IgD-negative memory B cell (primary cell): Measurements from ENCODE around the gene ACACB. TPM values are rescaled to one million over a fixed set of nuclear protein-coding genes. Genes with fewer than 3 reads are reported as not detected.

Experiments
- H3K27ac Mint-ChIP-seq, 3 donors: one replicate each; pipeline ENCODE4 v1.8.0; 2020 to 2022; ENCODE audit warnings: mild to moderate bottlenecking in 3 of 3, mixed read lengths in 3 of 3, moderate library complexity in 1 of 3
- H3K27me3 Mint-ChIP-seq: one replicate; pipeline ENCODE4 v1.8.0; 2021; ENCODE audit warnings: mixed read lengths
- H3K36me3 Mint-ChIP-seq: one replicate; pipeline ENCODE4 v1.8.0; 2020; ENCODE audit warnings: mild to moderate bottlenecking, mixed read lengths
- H3K4me1 Mint-ChIP-seq, 3 donors: one replicate each; pipeline ENCODE4 v1.8.0; 2020 to 2022; ENCODE audit warnings: mixed read lengths in 3 of 3, mild to moderate bottlenecking in 1 of 3
- H3K4me3 Mint-ChIP-seq, 4 donors: one replicate each; pipeline ENCODE4 v1.8.0; 2020 to 2022; ENCODE audit warnings: mild to moderate bottlenecking in 4 of 4, mixed read lengths in 4 of 4, moderate library complexity in 3 of 4
- H3K9me3 Mint-ChIP-seq, 3 donors: one replicate each; pipeline ENCODE4 v1.8.0; 2020 to 2021; ENCODE audit warnings: mixed read lengths in 3 of 3, mild to moderate bottlenecking in 1 of 3
- polyA plus RNA-seq: library from polyadenylated mRNA; unstranded; fragments of 300-500 nt; fragmentation: Illumina TruSeq; gene quantifications from one replicate; pipeline ENCODE4 v1.2.3, GENCODE V29; 2021

The ACACB gene
- polyA plus RNA-seq, 1 donor from 2014 or later = 2.4 TPM

DNA sequence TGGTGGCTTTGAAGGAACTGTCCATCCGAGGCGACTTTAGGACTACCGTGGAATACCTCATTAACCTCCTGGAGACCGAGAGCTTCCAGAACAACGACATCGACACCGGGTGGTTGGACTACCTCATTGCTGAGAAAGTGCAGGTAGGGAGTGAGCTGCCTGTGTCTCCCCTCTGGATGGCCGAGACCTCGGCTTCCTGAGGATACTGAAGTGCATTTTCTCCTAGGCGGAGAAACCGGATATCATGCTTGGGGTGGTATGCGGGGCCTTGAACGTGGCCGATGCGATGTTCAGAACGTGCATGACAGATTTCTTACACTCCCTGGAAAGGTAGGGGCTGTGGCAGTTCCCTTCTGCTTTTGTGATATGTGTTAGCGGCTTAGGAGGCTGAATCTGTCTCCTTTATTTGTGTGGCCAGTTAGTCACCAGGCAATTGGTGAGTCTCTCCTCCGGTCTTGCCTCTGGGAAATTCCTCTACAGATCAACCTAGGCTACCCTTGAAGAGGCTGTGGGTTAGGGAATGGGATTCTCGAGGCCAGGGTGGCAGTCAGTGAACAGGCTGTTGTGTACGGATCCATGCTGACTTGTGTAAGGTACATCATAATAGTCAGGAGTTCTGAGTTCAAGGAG, 75.3 kb downstream of the ACACB start:
- H3K4me1 Mint-ChIP-seq = no peaks in the 10 kb centered on the region
- no peak overlapping the region for H3K27ac Mint-ChIP-seq
- no peaks in the 10 kb centered on the region for H3K27me3 Mint-ChIP-seq
- peaks cover 14% of the 10 kb centered on the region for H3K36me3 Mint-ChIP-seq
- no peak overlapping the region for H3K4me3 Mint-ChIP-seq
- peaks cover 0 to 10% (median 0%) of the 10 kb centered on the region in 3 donors for H3K9me3 Mint-ChIP-seq

DNA sequence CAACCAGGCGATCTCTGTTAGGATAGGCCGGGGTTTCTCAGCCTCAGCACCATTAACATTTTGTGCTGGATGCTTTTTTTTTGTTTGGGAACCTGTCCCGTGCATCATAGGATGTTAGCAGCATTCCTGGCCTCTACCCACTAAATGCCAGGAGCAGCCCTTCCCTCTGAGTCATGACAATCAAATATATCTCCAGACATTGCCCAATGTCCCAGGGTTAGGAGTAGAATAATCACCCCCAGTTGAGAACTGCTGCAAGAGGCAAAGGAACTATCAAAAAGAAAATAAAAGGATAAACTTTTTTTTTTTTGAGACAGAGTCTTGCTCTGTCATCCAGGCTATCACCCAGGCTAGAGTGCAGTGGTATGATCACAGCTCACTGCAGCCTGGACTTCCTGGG, 76.0 kb downstream of the ACACB start:
- Mint-ChIP-seq H3K4me3 (no peak overlapping the region), H3K27ac (no peak overlapping the region), H3K9me3 (peaks cover 0 to 10% (median 0%) of the 10 kb centered on the region in 3 donors), H3K36me3 (peaks cover 14% of the 10 kb centered on the region), H3K4me1 (no peaks in the 10 kb centered on the region), H3K27me3 (no peaks in the 10 kb centered on the region)

DNA sequence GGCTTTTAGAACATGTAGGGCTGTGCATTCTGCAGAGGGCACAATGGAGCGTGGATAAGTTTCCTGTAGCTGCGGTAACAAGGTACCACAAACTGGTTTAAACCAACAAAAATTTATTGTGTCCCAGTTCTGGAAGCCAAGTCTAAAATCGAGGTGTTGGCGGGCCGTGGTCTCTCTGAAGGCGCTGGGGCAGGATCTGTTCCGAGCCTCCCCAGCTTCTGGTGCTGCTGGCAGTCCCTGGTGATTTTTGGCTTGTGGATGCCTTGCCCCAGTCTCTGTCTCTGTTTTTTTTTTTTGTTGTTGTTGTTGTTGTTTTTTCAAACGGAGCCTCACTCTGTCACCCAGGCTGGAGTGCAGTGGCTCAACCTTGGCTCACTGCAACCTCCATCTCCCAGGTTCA, 77.5 kb downstream of the ACACB start:
- Mint-ChIP-seq H3K27ac (peak overlapping the region in 1 of 3 donors; percentile 39), H3K4me3 (no peak overlapping the region), H3K4me1 (no peaks in the 10 kb centered on the region), H3K27me3 (no peaks in the 10 kb centered on the region), H3K36me3 (peaks cover 14% of the 10 kb centered on the region), H3K9me3 (peaks cover 0 to 10% (median 0%) of the 10 kb centered on the region in 3 donors)

DNA sequence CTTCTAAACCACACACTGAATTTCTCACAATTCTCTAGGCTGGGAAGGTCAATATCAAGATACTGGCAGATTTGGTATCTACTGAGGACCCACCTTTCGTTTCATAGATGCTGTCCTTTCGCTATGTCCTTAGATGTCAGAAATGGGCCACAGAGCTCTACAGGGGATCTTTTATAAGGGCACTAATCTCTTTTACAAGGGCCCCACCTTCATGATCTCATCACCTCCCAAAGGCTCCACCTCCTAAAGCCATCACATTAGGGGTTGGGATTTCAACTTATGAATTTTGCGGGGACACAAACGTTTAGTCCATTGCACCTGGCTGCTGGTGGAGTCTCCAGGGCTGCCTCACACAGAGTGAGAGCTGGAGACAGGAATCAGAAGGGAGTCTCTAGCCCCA, 79.9 kb downstream of the ACACB start:
- no peak overlapping the region for H3K27ac Mint-ChIP-seq
- peaks cover 8% of the 10 kb centered on the region for H3K36me3 Mint-ChIP-seq
- H3K27me3 Mint-ChIP-seq = no peaks in the 10 kb centered on the region
- H3K9me3 Mint-ChIP-seq = peaks cover 0 to 10% (median 0%) of the 10 kb centered on the region in 3 donors
- H3K4me1 Mint-ChIP-seq = peaks cover 0 to 2% (median 0%) of the 10 kb centered on the region in 3 donors
- H3K4me3 Mint-ChIP-seq = no peak overlapping the region

DNA sequence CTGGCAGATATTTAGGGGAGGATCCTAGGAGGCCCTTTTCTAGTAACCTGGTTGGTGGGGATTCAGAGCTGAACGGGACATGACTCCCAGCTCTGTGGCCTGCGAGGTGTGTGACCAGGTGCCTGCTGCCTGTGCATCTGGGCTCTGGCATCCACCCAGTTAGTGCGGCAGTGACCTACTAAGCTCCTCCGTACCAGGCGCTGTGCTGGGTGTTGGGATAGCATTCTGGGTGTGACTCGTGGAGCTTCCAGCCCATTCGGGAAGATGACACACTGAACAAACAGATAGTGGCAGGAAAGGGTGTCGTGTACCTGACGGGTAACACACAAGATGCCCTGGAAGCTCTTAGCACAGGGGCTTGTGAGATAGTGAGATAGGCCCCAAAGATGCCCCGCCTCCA, 80.9 kb downstream of the ACACB start:
- Mint-ChIP-seq H3K9me3 (peaks cover 0 to 10% (median 0%) of the 10 kb centered on the region in 3 donors), H3K27ac (no peak overlapping the region), H3K27me3 (no peaks in the 10 kb centered on the region), H3K4me3 (no peak overlapping the region), H3K36me3 (peaks cover 10% of the 10 kb centered on the region), H3K4me1 (peaks cover 0 to 2% (median 0%) of the 10 kb centered on the region in 3 donors)

DNA sequence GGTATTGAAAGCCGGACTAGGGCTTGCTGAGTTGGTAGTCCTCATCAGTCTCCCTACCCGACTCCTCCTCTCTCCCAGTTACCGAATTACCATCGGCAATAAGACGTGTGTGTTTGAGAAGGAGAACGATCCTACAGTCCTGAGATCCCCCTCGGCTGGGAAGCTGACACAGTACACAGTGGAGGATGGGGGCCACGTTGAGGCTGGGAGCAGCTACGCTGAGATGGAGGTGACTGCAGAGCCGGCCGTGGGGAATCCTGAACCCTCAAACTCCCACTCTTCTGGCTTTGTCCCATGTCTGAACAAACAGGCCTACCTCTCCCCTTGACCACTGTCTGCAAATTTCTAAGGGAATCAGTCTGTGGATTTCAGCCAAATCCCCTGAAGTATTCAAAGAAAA, 82.9 kb downstream of the ACACB start:
- Mint-ChIP-seq H3K36me3 (peaks cover 16% of the 10 kb centered on the region), H3K4me3 (no peak overlapping the region), H3K27me3 (no peaks in the 10 kb centered on the region), H3K27ac (no peak overlapping the region), H3K9me3 (peaks cover 0 to 10% (median 0%) of the 10 kb centered on the region in 3 donors), H3K4me1 (peaks cover 0 to 2% (median 0%) of the 10 kb centered on the region in 3 donors)

DNA sequence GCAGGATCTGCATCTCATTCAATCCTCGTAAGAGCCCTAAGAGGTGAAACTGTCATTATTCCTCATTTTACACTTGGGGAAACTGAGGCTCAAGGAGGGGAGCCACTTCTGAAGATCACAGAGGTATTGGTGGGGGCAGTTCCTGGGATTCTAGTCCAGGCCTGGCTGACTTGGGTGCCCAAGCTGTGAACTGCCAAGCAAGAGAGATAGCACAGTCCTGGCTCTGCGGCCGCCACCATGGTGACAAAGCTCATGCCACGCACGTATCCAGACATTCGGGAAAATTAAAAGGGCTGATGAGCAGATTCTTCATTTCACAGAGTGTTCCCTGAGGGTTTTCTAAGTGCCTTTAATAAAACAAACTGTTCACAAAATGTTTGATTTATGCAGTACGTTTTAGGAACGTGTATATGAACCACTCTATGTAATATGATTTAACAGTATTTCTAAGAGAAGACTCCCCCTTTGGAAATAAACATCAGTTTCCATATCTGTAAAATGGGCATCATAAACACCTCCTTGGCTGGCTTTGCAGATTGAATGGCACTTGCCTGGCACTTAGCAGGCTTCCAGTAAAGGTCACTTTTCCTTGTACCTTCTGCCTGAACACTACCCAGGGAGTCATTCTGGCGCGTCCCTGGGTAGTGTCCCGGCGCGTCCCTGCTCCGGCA, 84.6 kb downstream of the ACACB start:
- Mint-ChIP-seq H3K4me1 (peaks cover 0 to 2% (median 0%) of the 10 kb centered on the region in 3 donors), H3K27me3 (no peaks in the 10 kb centered on the region), H3K27ac (no peak overlapping the region), H3K36me3 (peaks cover 15% of the 10 kb centered on the region), H3K4me3 (no peak overlapping the region), H3K9me3 (peaks cover 0 to 5% (median 0%) of the 10 kb centered on the region in 3 donors)

DNA sequence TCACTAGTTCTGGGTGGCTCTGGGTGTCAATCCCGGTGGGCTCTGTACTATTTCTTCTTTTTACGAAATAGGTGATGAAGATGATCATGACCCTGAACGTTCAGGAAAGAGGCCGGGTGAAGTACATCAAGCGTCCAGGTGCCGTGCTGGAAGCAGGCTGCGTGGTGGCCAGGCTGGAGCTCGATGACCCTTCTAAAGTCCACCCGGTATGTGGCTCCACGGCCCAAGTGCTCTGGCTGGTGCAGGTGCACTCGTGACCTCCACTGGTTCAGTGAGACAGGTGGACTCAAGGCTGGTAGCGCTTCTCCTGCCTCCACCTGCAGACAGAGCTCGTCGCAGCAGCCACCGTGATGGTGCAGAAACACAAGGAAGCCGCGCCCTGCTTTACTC, 85.1 kb downstream of the ACACB start:
- Mint-ChIP-seq H3K36me3 (peaks cover 9% of the 10 kb centered on the region), H3K27ac (peak overlapping the region in 1 of 3 donors; percentile 14), H3K27me3 (no peaks in the 10 kb centered on the region), H3K4me1 (peaks cover 0 to 2% (median 0%) of the 10 kb centered on the region in 3 donors), H3K9me3 (no peaks in the 10 kb centered on the region), H3K4me3 (peak overlapping the region in 1 of 4 donors; percentile 28)

DNA sequence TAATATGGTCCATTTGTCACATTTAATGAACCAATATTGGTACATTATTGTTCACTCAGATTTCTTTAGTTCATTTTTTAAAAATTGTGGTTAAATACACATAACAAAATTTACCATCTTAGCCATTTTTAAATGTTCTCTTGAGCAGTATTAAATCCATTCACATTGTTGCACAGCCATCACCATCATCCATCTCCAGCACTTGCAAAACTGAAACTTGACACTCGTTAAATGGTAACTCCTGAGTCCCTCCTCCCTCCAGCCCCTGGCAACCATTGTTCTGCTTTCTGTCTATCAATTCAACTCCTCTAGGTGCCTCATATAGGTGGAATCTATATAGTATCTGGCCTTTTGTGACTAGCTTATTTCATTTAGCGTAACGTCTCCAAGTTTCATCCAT, 86.4 kb downstream of the ACACB start:
- H3K27ac Mint-ChIP-seq = no peak overlapping the region
- peaks cover 9% of the 10 kb centered on the region for H3K36me3 Mint-ChIP-seq

DNA sequence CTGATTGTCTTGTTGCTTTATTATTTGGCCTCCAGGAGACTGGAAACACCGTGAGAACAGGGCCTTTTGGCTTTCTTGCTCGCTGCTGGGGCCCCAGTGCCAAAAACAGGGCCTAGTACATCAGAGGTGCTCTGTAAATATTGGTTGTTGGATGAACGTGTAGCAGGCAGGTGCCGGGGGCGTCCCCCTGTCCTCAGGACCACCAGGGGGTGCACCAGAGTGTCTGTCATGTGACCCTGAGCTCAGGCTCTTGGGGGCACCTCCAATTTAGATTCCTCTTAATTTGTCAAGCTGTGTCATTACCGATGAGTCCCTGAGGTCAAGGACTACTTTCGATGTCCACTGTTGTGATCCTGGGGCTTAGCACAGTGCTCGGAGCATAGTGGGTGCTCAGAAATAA, 87.1 kb downstream of the ACACB start:
- Mint-ChIP-seq H3K9me3 (no peaks in the 10 kb centered on the region), H3K27me3 (no peaks in the 10 kb centered on the region), H3K36me3 (peaks cover 11% of the 10 kb centered on the region), H3K4me3 (no peak overlapping the region), H3K4me1 (peaks cover 0 to 2% (median 0%) of the 10 kb centered on the region in 3 donors), H3K27ac (no peak overlapping the region)

More for the DNA sequence above, 86.4 kb downstream of the ACACB start:
- H3K27me3 Mint-ChIP-seq = no peaks in the 10 kb centered on the region
- peaks cover 0 to 2% (median 0%) of the 10 kb centered on the region in 3 donors for H3K4me1 Mint-ChIP-seq
- H3K9me3 Mint-ChIP-seq = no peaks in the 10 kb centered on the region
- H3K4me3 Mint-ChIP-seq = no peak overlapping the region

DNA sequence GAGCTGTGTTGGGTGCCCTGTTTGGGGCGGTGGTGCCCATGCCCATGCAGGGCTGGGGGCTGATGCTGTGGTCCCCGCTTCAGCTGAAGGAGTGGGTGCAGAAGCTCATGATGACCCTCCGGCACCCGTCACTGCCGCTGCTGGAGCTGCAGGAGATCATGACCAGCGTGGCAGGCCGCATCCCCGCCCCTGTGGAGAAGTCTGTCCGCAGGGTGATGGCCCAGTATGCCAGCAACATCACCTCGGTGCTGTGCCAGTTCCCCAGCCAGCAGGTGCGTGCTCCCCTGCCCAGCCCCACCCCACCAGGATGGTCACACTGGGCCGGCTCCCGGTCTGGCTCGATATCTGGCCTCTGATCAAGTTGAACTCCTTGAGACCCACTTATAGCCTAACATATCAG, 92.7 kb downstream of the ACACB start:
- Mint-ChIP-seq H3K4me3 (no peak overlapping the region), H3K27ac (no peak overlapping the region), H3K27me3 (no peaks in the 10 kb centered on the region), H3K4me1 (no peaks in the 10 kb centered on the region), H3K36me3 (peaks cover 3% of the 10 kb centered on the region), H3K9me3 (no peaks in the 10 kb centered on the region)

DNA sequence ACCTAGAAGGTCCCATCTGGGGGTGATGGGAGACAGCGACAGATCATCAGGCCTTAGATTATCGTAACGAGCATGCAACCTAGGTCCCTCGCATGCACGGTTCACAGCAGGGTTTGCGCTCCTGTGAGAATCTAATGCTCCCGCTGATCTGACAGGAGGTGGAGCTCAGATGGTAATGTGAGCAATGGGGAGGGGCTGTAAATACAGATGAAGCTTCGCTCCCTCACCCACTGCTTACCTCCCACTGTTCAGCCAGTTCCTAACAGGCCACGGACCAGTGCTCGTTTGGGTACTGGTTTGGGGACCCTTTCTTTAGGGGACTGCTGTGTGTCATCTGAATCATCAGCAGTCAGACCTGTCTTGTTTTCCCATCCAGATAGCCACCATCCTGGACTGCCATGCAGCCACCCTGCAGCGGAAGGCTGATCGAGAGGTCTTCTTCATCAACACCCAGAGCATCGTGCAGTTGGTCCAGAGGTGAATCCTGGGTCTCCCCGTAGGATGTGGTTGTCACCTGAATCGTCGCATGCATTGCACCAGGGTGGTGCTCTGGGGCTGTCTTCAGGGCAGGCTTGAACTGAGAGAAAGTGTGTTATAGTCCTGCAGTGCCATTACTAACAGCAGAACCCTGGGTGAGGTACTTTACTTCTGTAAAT, 96.2 kb downstream of the ACACB start:
- H3K4me3 Mint-ChIP-seq = no peak overlapping the region
- H3K4me1 Mint-ChIP-seq = no peaks in the 10 kb centered on the region
- H3K27ac Mint-ChIP-seq = no peak overlapping the region
- no peaks in the 10 kb centered on the region for H3K9me3 Mint-ChIP-seq
- H3K36me3 Mint-ChIP-seq = peaks cover 3% of the 10 kb centered on the region
- no peaks in the 10 kb centered on the region for H3K27me3 Mint-ChIP-seq

DNA sequence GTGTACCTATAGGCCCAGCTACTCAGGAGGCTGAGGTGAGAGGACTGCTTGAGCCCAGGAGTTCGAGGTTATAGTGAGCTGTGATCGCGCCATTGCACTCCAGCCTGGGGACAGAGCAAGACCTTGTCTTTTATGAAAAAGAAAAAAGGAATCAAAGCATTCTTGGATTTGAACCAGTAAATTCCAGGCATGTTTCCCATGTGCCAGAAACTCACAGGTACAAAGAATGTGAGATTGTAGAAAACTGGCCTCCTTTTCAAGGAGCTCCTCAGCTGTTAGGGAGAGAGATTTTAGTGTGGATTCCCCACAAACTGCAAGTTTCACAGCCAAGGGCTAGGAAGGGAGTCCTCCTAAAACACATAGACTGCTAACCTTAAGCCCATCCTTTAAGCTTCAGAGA, 97.7 kb downstream of the ACACB start:
- peaks cover 0 to 1% (median 0%) of the 10 kb centered on the region in 3 donors for H3K9me3 Mint-ChIP-seq
- no peaks in the 10 kb centered on the region for H3K27me3 Mint-ChIP-seq
- H3K4me1 Mint-ChIP-seq = no peaks in the 10 kb centered on the region
- H3K36me3 Mint-ChIP-seq = peaks cover 3% of the 10 kb centered on the region
- H3K4me3 Mint-ChIP-seq = no peak overlapping the region
- H3K27ac Mint-ChIP-seq = no peak overlapping the region

DNA sequence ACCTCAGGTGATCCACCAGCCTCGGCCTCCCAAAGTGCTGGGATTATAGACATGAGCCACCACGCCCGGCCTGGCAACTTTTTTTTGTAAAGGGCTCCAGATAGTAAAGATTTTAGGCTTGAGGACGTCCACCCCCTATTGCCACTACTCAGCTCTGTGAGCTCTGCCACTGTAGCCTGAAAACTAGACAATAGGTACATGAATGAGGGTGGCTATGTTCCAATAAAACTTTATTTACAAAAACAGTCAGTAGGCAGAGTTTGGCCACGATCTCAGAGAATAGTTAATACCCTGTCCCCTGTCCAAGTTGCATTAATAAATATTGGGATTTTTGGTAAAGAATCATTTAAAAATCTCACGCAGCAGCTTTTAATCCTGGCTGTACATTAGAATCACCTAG, 102.6 kb downstream of the ACACB start:
- no peak overlapping the region for H3K27ac Mint-ChIP-seq
- H3K4me3 Mint-ChIP-seq = no peak overlapping the region
- H3K9me3 Mint-ChIP-seq = peaks cover 0 to 1% (median 0%) of the 10 kb centered on the region in 3 donors
- no peaks in the 10 kb centered on the region for H3K27me3 Mint-ChIP-seq
- peaks cover 0 to 3% (median 0%) of the 10 kb centered on the region in 3 donors for H3K4me1 Mint-ChIP-seq
- peaks cover 9% of the 10 kb centered on the region for H3K36me3 Mint-ChIP-seq

DNA sequence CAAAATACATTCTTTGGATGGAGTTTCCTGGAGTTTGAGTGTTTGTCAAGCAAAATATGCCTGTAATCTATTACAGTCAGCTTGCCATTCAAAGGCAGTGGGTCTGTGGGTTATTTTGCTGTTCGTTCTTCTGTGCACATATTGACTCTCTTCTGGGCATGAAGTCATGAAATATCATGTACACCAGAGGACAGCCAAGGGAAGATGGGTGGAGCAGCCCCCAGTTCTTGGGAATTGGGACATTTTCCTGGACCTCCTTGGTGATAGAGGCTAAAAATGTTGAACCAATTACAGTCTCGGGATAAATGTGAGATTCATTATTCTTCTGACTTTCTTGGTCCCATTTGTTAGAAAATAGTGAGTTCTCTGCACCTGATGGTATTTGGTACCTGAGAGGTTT, 103.6 kb downstream of the ACACB start:
- peaks cover 0 to 3% (median 0%) of the 10 kb centered on the region in 3 donors for H3K4me1 Mint-ChIP-seq
- peaks cover 0 to 1% (median 0%) of the 10 kb centered on the region in 3 donors for H3K9me3 Mint-ChIP-seq
- H3K36me3 Mint-ChIP-seq = peaks cover 9% of the 10 kb centered on the region
- H3K27me3 Mint-ChIP-seq = no peaks in the 10 kb centered on the region
- H3K4me3 Mint-ChIP-seq = no peak overlapping the region
- H3K27ac Mint-ChIP-seq = no peak overlapping the region
